ENCODE measurements around the gene NRM.
"Not testable (repeated sequence)": the region's sequence is repeated elsewhere in the genome, so short reads cannot be mapped to it uniquely, and the experiment has no call there.

NRM gene

DNA sequence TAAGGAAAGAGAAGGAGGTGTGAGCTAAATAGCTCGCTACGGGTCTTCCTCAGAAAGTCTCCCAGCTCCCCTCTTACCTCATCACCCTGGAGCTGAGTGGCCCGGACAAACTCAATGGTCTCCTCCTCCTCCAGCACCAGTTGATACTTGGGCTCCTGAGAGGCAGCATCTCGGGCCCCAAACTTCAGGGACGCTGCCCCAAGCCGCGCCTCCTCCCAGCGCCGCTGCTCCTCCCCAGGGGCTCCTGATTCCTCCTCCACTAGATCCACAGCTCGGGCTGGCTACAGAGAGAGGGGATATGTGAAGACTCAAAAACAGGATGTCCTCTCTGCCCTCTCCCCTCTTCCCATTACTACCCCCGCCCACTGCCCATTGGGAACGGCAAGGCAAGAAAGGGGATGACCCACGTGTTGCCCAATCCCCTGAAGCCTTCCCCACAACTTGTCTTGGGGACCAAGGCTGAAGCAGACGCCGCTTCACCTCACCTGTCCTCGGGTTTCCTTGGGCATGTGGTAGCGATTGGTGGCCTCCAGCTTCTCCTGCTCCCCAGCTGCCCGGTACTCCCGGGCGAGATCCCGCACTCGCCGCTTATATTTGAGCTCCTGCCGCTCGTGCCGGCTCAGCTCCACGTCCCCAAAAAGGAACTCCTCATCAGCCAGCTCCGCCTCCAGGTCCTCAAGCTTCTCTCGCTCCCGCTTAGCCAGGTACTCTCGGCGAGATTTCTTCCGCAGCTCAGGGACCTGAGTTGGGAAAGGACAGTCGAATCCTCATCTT, 25.6 kb downstream of the NRM start:
- DNase-seq, result no peak

DNA sequence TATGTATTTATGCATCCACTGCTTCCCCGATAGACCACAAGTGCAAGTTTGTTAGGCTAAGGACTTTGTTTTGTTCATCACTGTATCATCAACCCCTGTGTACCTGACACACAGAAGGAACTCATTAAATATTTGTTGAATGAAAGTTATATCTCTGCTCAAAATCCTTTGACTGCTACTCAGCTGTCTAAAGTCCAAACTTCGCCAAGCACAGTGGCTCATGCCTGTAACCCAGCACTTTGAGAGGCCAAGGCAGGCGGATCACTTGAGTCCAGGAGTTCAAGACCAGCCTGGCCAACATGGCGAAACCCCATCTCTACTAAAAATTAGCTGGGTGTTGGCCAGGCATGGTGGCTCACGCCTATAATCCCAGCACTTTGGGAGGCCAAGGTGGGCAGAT, 32.9 kb downstream of the NRM start:
- DNase-seq, result not testable (repeated sequence)

GRCh38 chr6:30657454-30657853, 33.3 kb downstream of the NRM start:
- DNase-seq, result no peak

- DNase-seq, result no peak
Observed at GRCh38 chr6:30656513-30656912, 34.3 kb downstream of the NRM start.

DNA sequence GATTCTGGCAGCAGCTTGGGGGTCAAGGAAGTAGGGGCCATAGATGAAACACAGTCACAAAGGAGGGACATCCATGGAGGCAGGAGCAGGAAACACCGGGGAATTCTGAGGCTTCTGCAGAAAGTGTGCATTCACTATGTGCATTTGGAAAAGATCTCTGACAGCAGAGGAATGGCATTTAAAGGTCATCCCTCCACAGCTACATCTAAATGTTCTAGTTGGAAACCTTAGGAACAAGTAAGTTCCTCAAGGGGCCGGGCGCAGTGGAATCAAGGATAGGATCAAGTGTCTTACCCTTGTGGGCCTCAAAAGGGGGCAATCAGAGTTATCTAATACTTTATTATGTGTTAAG, 35.1 kb downstream of the NRM start:
- no peak for DNase-seq

DNA sequence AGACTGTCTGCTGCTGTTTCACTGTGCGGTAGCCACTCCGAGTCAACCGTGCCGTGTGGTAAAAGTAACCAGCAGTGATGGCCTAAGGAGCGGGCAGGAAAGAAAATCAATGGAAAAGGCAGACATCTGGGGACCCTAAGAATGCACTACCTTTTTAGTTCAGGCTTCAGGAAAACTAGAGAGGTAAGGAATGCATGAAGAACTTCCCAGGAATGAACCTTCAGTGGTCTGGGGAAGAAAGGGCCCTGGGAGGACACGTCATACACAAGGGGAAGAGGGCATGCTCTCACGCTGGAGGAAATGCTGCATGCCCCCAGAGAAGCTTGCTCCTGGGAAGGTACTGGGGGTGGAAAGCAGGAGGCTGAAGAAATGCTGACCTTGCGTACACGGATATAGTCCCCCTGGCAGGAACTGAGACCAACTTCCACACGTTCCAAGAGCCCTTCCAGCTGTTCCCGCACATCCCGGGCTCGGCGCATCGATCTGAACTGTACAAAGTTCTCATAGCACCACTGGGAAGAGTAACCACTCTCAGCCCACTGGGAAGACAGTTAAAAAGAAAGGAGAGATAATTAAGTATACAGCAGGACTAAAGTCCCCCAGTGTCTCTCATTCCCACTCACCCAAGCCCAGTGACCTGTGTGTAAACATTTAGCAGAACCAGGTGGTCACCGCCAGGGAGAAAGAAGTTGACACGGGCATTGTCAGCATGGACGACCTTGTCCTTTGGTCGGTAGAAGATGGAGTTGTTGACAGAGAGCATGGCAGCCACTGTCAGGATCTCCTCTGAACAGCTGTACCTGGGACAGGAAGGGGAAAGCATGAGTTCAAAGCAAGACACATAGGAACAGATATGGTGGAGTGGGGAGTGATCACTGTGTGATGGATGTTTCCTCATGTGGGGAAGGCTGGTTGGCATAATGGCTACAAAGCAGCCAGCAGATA, 35.7 kb downstream of the NRM start:
- no peak for DNase-seq

- no peak for DNase-seq
Observed at GRCh38 chr6:30651143-30651542, 39.6 kb downstream of the NRM start.

DNA sequence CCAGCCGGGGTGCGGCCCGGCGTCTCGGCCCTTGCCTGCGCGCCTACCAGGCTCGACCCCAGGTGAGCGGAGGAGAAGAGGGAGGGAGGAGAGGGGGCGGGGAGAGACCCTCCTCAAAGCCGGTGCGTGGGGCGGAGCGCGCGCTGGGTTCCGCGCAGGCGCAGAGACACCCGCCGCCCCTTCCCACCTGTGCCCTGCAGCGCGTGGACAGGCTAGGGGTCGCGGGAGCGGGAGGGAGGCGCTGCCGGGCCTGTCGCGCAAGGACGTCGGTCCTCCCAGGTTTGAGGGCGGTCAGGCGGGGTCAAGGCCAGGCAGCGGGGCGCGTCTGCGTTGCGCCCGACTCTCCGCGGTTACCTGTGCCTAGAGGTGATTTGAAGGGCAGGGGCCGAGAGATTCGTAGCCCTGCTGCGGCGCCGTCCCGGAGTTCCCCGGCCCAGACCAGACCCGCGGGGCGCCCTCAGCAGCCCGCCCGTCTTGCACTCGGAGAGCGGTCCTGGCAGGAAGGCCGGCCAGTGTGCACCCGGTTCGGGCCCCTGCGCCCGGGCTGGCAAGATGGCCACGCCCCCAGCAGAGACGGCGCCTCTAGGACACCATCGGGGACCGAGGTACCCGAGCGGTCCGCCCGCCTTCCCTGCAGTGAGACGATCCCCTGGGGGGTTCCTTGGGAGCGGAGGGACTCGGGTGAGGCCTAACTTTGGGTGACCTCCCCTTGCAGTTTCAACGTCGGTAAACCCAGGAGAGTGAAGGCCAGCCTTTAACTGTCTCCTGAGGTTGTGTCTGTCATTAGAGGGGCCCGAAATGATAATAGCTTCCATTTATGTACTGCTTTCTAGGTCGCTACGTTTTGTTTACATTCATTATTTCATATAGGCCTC, 43.3 kb downstream of the NRM start:
- DNase-seq, result peak; percentile 59 to 76

DNA sequence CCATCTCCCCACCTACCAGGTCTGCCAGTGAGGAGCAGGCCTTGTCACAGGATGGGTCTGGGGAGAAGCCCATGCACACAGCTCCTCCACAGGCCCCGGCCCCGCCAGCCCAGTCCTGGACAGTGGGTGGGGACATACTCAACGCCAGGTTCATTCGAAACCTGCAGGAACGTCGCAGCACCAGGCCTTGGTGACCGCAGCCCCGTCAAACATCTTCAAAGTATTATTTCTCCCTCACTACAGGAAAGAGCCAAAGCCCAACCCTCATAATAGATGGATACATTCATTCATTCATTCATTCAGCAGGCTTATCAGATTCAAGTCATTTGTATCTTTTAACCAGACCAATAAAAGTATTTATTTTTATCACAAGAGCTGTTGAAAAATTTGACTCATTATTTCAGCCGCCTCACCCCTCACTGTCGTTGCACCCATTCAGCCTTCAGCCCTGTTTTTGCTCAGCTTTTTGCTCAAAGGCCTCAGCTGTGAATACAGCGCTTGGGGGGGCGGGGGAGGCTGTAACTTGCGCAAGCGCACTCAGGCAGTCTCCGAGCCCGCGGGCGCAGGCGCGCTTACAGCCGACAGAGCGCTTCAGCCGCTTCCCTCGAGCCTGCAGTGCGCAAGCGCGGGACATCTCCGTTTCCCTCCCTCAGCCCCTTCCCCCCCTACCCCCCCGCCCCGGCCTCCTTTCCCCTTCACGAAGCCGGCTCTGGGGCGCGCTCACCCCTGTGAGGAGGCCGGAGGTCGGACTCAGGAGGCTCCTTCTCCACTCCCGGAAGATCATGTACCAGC, 44.1 kb downstream of the NRM start, which contains the start of gene C6orf136:
C6orf136 (plus strand) TSS at position 684 of the 792 bp plus-strand sequence; CDS start at position 783, 99 bp downstream.
- peak; percentile 90 to 95 for DNase-seq

DNA sequence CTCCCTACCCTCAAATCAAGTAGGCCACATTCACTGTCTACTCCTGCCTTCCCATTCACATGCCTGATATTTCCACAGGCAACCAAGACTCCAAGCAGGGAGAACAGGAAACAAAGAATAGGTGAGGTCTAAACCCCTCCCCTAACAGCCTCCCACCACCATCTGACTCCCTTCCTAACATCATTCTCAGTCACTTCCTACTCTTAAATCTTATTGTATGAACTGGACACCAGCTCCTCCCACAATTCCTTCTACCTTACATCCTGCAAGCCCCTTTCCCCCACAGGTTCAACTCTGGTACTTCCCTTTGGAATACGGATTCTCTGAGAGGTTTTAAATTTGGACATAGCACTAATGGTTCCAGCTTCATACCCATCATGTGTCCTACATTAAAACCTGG, 44.8 kb downstream of the NRM start:
- no peak for DNase-seq

GRCh38 chr6:30644769-30645168, 46.0 kb downstream of the NRM start:
- no peak for DNase-seq

DNA sequence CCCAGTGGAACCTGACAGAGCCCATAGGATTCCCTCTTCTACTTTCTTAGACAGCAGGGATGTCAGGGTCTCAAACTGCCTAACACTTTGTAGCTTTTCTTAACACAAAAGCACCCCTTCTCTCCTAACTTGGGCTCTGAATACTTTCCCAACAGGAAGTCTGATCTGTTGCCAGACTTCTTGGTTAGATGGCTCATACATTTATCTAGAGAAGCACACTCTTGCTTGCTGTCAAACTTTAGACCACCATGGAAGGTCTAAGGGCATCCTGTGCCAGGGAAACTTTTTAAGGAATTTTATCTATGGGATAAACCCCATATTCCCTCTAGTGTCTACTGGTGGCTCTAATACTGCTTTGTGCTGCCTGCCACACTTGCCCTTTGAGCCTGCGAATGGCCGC, 47.1 kb downstream of the NRM start:
- DNase-seq, result no peak

GRCh38 chr6:30641048-30641447, 49.7 kb downstream of the NRM start:
- DNase-seq, result no peak

GRCh38 chr6:30640481-30640880, 50.3 kb downstream of the NRM start:
- no peak for DNase-seq
